H7 (cell line): ENCODE results near the gene VCL. TPM values are rescaled to one million over a fixed set of nuclear protein-coding genes. Genes with fewer than 3 reads are reported as not detected.
"Not testable (repeated sequence)": the region's sequence is repeated elsewhere in the genome, so short reads cannot be mapped to it uniquely, and the experiment has no call there.

Source experiments
- DNase-seq: peaks from one replicate; pipeline ENCODE4 v3.0.0; 2012
- H3K27me3 ChIP-seq: 2 replicates; pipeline ENCODE4 v1.6.0; 2011; ENCODE audit warnings: mild to moderate bottlenecking, low read length; ENCODE audit not compliant: control insufficient read depth, insufficient read depth
- H3K36me3 ChIP-seq: replicated peaks from 2 replicates; pipeline ENCODE4 v1.5.1; 2011; ENCODE audit warnings: low read length; ENCODE audit not compliant: control insufficient read depth, insufficient read depth
- H3K4me3 ChIP-seq: 2 replicates; pipeline ENCODE4 v1.5.1; 2011; ENCODE audit warnings: low read depth, mild to moderate bottlenecking, control low read depth, low read length, moderate library complexity; ENCODE audit not compliant: insufficient read depth
- total RNA-seq: library from RNA; depleted of rRNA; stranded (reverse); fragments of >200 nt; shearing (Covaris generic); gene quantifications from 2 replicates; pipeline ENCODE4 v1.2.3, GENCODE V29; 2014

The VCL gene
- total RNA-seq, 1 experiment from 2014 or later = 194 TPM

DNA sequence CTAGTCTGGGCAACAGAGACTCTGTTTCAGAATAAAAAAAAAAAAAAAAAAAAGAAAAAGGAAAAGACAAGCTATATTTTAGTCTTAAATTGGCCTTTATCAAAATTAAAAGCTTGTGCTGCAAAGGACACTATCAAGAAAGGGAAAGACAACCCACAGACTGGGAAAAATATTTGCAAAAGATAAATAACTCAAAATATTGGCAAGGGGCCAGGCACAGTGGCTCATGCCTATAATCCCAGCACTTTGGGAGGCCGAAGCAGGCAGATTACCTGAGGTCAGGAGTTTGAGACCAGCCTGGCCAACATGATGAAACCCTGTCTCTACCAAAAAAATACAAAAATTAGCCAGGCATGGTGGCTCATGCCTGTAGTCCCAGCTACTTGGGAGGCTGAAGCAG is 34.3 kb downstream of the VCL start:
- H3K4me3 ChIP-seq, DNase-seq, H3K27me3 ChIP-seq, H3K36me3 ChIP-seq: not testable (repeated sequence)

DNA sequence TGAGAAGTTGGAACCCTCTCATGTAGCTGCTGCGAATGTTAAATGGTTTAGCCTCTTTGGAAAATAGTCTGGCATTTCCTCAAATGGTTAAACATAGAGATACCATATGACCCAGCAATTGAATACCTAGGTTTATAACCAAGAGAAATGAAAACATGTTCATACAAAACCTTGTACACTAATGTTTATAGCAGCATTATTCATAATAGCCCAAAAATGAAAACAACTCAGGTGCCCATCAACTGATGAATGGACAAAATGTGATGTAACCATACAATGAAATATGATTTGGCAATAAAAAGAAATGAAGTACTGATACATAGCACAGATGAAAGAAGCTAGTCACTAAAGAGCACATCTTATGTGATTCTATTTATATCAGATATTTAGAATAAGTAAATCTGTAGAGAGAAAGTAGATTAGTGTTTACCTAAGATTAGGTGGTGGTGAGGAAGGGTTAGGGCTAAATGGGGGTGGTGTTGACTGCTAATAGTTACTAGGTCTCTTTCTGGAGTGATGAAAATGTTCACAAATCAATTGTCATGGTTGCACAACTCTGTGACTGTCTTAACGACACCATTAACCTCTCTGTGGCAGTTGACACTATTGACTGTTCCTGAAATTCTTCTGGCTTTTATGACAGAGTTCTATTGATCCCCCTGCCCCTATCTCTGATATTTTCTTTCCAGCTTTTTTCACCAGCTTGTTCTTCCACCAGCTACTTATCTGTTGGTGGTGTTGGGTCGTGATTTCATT is 35.2 kb downstream of the VCL start:
- no peak overlapping the region for H3K4me3 ChIP-seq
- DNase-seq = no peak
- peaks cover 5% of the 10 kb centered on the region for H3K36me3 ChIP-seq

DNA sequence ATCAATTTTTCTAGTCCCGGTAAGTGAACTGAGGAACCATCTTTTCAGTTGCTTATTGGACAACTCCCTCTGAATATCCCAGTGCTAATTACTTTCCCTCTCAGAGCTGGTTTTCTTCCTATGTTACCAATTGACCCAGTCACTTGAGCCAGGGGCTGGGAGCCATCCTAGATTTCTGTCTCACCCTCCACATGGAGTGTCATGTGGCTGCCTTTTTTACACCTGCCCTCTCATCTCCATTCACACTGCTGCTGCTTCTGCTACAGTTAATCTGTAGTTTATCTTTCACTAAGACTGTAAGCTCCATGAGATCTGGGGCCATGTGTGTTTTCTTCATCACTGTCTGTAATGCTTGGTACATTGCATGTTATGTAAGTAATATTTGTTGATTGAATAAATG is 35.8 kb downstream of the VCL start:
- Histone ChIP-seq H3K4me3 (no peak overlapping the region), H3K36me3 (peaks cover 5% of the 10 kb centered on the region), H3K27me3 (no peaks in the 10 kb centered on the region)
- DNase-seq = no peak

More for the DNA sequence above, 35.2 kb downstream of the VCL start:
- no peaks in the 10 kb centered on the region for H3K27me3 ChIP-seq

DNA sequence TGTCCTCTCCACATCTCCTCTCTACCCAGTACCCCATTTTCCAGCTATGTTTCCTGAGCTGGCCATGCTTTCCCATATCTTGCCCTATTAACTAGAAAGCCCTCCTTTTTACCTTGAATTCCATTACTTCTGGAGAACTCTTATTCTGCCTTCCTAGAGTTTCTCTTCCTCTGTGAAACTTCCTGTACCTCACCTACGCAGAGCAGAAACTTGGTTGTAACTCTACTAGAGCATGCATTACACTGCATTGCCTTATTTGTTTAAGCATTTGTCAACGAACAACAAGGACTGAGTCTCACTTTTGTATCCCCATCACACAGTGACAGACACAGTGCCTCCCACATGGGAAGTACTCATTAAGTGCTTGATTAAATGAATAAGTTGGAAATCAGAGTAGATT is 36.4 kb downstream of the VCL start:
- H3K36me3 ChIP-seq = peaks cover 5% of the 10 kb centered on the region
- no peak overlapping the region for H3K4me3 ChIP-seq
- H3K27me3 ChIP-seq = no peaks in the 10 kb centered on the region
- no peak for DNase-seq

DNA sequence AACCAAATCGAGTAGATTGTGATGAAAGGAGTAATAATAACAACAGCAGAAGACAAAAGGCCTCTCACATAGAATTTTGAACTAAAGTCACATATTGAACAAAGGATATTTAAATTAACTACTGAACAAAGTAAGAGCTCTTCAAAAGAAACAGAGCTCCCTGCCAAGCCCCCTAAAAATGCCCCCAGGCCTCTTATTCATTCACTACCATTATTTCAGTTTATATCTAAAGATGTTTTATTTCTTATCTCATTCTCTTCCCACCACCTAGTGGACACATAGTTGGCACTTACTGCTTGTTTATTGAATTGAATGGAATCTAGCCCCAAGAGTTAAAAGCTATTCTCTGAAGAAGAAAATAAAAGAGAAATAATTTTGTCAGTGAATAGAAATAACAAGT is 37.4 kb downstream of the VCL start:
- H3K4me3 ChIP-seq = no peak overlapping the region
- H3K27me3 ChIP-seq = no peaks in the 10 kb centered on the region
- no peak for DNase-seq
- H3K36me3 ChIP-seq = peaks cover 5% of the 10 kb centered on the region

DNA sequence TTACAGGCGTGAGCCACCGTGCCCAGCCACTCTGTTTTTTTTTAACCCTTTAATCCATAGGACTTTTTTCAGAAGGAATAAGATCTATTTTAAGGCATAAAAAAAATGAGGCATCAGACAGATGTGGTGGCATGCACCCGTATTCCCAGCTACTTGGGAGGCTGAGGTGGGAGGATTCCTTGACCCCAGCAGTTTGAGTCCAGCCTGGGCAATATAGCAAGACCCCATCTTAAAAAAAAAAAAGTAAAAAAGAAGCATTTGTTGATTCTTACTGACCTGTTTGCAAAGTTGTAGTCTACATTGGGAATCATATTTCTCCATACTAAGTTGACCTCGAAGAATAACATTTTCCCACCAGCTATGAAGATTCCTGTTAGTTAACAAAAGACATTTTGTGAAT is 38.6 kb downstream of the VCL start:
- Histone ChIP-seq H3K36me3 (peaks cover 5% of the 10 kb centered on the region), H3K27me3 (no peaks in the 10 kb centered on the region), H3K4me3 (no peak overlapping the region)
- DNase-seq = no peak

DNA sequence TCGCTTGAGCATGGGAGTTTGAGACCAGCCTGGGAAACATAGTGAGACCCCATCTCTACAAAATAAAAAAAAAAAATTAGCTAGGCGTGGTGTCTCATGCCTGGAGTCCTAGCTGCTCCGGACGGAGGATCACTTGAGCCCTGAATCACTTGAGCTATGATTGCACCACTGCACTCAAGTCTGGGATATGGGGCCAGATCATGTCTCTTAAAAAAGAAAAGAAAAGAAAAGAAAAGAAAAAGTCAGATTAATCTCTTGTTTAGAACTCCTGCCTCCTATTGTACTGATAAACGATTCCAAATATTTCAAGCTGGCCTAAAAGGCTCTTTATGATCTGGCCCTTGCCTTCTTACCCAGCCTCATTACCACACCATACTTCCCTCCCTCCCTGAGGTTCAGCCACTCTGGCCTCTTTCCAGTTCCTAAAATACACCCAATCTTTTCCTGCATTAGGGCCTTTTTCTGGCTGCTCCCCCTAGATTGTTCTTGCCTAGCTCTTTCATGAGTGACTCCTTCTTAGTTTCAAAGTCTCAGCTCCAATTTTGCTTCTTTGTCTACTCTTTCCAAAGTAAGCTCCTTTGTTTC is 41.7 kb downstream of the VCL start:
- Histone ChIP-seq H3K36me3 (peaks cover 12% of the 10 kb centered on the region), H3K27me3 (no peaks in the 10 kb centered on the region), H3K4me3 (no peak overlapping the region)
- no peak for DNase-seq

DNA sequence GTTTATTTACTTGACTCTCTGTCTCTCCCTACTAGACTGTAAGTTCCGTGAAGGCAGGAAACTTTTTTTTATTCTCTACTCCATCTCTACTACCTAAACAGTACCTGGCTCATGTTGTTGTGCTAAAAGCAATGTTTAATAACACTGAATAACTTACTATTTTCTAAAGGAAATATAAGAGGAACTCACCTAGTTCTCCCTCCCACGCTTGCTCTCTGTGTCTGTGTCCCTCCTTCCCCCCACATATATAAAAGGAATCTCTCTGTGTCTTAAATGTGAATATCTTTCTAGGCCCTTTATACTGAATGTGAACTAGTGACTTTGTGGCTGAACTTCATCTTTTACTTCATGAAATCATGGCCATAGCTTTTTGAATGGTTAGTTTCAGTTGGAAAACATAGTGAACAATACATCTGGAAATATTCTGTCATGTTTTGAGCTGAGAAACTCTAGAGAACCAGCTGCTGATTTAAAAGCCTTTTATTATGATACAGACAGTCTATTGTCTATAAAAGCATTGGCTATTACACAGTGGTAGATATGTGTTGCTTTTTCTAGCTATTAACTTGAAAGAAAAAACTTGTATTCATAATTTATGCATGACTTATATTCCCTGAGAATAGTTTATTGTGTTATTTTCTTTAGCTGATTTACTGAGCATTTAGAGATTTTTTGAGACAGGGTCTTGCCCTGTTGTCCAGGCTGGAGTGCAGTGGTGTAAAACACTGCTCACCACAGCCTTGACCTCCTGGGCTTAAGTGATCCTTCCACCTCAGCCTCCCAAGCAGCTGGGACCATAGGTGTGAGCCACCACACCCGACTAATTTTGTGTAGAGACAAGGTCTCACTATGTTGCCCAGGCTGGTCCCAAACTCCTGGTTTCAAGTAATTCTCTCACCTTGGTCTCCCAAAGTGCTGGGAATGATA is 42.5 kb downstream of the VCL start:
- Histone ChIP-seq H3K4me3 (no peak overlapping the region), H3K36me3 (peaks cover 12% of the 10 kb centered on the region), H3K27me3 (no peaks in the 10 kb centered on the region)
- no peak for DNase-seq

DNA sequence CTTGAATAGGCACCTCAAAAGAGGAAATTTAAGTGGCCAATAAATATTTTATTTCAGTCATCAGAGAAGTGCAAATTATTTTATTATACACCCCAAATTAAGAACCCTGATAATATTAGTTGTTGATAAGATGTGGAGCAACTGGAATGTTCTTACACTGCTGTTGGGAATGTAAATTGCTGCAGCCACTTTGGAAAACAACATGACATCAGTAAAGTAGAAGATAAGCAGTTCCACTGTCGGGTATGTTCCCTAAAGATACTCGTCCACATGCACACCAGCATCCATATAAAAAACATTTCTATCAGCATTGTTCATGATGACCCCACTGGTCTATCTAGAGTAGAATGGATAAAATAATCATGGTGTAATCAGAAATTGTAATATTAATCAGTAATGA is 46.5 kb downstream of the VCL start:
- H3K4me3 ChIP-seq = no peak overlapping the region
- DNase-seq = no peak
- peaks cover 9% of the 10 kb centered on the region for H3K36me3 ChIP-seq
- H3K27me3 ChIP-seq = no peaks in the 10 kb centered on the region

DNA sequence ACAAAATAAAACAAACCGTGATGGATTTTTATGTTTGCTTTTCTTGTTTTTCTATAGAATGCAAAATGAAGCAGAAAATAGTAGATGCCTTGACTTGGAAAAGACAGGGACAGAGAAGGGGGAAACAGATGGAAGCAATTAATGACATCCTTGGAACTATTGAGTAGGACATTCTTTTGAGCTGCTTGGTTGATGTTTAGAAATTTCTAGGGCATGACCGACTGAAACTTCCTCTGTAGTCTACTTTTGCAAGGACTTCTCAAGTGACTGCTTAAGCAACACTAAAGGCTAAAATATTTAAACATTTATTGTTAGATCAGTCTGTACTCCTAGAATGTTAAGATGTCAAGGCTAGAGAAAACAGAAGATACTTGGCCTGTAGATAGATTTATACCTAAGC is 49.4 kb downstream of the VCL start:
- Histone ChIP-seq H3K4me3 (no peak overlapping the region), H3K27me3 (no peaks in the 10 kb centered on the region), H3K36me3 (peaks cover 9% of the 10 kb centered on the region)
- no peak for DNase-seq

DNA sequence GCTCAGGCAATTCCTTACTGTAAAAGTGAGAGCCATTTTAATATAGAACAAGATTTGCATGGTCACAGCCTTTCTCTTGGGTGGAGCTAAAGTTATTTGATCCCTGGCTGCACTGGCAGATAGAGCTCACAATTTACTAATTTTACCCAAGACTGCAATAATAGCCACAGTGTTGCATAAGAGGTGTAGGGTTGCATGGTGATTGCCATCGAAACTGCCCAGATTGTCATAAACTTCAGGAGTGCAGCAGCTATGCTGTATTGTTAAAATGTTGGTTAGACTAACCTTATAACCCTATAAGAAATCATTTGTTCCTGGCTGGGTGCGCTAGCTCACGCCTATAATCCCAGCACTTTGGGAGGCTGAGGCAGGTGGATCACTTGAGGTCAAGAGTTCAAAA is 50.0 kb downstream of the VCL start:
- H3K27me3 ChIP-seq = no peaks in the 10 kb centered on the region
- DNase-seq = no peak
- peaks cover 7% of the 10 kb centered on the region for H3K36me3 ChIP-seq
- no peak overlapping the region for H3K4me3 ChIP-seq

DNA sequence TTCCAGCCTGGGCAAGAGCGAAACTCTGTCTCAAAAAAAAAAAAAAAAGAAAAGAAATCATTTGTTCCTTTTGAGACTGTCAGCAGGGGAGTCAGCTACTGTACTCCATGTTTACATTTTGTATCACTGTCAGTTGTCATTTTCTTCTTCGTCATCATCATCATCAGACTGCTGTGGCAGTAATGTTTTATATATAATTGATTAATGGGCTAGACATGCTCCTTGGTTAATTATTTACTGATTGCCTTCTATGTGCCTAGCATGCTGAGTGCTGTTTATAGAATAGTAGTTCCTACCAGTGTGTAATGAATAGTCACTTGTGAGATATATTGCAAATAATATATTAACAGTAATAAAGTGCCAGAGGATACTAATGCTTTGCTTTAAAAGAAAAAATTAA is 50.5 kb downstream of the VCL start:
- Histone ChIP-seq H3K36me3 (peaks cover 6% of the 10 kb centered on the region), H3K27me3 (no peaks in the 10 kb centered on the region), H3K4me3 (no peak overlapping the region)
- DNase-seq = no peak

DNA sequence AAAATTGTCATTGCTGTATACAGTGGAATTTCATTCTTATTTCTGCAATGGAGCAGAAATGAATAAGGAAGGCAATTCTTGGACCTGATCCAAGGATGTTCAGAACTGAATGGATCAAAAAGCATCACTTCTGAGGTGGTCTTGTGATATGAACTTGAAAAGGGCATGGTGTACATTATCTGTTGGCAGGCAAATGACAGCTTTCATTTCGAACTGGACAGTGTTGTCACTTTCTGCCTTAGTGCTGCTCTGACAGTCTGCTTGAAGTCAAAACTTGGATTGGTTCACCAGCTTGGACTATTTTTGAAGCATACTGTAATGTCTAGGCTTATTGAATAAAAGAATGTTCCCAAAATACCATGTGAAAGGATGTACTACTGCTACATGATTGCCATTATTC is 52.0 kb downstream of the VCL start:
- no peak for DNase-seq
- Histone ChIP-seq H3K27me3 (no peaks in the 10 kb centered on the region), H3K4me3 (no peak overlapping the region), H3K36me3 (peaks cover 2% of the 10 kb centered on the region; the same call in 1 of the 2 replicates)

DNA sequence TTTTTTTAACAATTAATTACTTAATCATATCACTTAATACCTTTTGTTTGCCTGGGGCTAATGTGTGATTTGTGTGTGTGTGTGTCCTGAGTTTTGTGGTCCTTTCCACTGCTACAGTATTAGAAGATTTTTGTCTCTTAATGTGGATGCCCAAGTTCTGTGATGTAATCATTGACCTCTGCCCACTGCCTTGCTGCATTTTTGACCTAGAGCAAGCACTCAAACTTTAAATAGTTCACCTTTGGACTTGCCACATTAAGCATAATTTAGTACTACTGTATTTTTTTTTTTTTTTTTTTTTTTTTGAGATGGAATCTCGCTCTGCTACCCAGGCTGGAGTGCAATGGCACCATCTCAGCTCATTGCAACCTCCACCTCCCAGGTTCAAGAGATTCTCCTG is 52.7 kb downstream of the VCL start:
- Histone ChIP-seq H3K27me3 (no peaks in the 10 kb centered on the region), H3K36me3 (peaks cover 2% of the 10 kb centered on the region; the same call in 1 of the 2 replicates)

More for the DNA sequence above, 52.7 kb downstream of the VCL start:
- no peak for DNase-seq
- H3K4me3 ChIP-seq = no peak overlapping the region
